Forelimb muscle (tissue), 1 donor: Measurements from ENCODE around the gene M6PR. TPM values are rescaled to one million over a fixed set of nuclear protein-coding genes. Genes with fewer than 3 reads are reported as not detected.
"Not testable (repeated sequence)": the region's sequence is repeated elsewhere in the genome, so short reads cannot be mapped to it uniquely, and the experiment has no call there.

Experiments used
- DNase-seq: peaks from one replicate; pipeline ENCODE4 v3.0.0-alpha.2; 2013; ENCODE audit warnings: low read depth
- polyA plus RNA-seq: library from polyadenylated mRNA; unstranded; fragments of 120-200 nt; gene quantifications from one replicate; pipeline ENCODE4 v1.2.1, GENCODE V29; 2013; ENCODE audit not compliant: insufficient read length

Gene M6PR
- polyA plus RNA-seq, 1 donor, result 112 TPM

DNA sequence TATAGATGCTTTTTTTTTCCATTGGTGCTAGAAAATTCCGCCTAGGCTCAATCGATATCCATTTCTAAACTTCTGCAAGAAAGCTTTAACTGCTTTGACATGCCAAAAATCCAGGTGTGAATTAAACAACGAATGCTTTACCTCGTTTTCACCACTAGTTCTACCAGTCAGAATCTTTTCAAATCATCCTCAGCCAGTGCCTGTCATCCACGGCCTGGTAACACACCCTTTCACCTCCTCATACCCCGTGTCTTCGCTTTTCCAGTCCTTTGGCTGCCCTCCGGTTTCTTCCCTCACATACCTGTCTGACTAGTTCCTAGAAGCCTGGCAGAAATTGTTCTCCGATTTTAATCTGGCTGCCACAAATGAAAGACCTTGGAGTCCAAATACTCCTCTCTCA, 36.5 kb downstream of the M6PR start:
- DNase-seq, result no peak

DNA sequence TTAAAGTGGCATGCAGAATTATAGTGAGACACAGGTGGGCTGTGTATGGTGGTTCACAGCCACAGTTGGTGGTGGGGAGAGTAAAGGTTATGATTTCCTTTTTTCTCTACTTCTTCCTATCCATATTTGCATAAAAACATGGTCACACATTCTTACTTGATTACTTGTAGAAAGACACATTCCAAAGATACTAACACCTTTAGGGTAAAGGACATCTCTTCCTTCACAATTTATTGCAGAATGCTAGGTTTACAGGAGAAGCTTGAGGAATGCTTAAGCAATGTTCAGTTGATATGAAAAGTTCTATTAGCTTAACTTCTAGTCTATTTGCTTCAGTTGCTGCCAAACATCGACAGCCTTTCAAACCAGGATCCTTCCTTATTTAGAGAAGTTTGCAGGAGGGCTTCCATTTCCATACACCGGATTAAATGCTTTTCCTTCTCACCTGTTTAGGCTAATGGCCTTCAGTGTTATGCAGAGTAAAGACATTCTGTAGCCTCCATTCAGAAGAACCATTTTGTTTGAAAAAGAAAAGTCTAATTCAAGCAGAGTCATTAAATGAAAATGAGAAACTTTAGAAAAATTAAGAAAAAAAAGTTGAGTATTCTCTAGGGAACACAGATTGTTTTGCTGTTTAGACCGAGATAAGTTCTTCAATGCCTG, 37.7 kb downstream of the M6PR start:
- no peak for DNase-seq

- no peak for DNase-seq
Measured at GRCh38 chr12:8909752-8910151, 39.7 kb downstream of the M6PR start.

DNA sequence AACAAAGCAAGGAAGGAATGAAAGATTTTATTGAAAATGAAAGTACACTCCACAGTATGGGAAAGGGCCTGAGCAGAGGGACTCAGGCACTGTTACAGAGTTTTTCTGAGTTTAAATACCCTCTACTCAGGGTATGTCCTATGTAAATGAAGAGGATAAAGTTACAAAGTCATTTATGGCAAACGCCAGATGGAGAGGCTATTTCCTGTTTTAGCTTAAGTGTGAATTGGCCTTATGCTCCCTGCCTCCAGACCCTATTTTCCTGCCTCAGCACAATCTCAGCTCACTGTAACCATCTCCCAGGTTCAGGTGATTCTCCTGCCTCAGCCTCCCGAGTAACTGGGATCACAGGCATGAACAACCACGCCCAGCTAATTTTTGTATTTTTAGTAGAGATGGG, 41.9 kb downstream of the M6PR start:
- DNase-seq, result no peak

- no peak for DNase-seq
Measured at GRCh38 chr12:8906266-8907180, 42.9 kb downstream of the M6PR start.

DNA sequence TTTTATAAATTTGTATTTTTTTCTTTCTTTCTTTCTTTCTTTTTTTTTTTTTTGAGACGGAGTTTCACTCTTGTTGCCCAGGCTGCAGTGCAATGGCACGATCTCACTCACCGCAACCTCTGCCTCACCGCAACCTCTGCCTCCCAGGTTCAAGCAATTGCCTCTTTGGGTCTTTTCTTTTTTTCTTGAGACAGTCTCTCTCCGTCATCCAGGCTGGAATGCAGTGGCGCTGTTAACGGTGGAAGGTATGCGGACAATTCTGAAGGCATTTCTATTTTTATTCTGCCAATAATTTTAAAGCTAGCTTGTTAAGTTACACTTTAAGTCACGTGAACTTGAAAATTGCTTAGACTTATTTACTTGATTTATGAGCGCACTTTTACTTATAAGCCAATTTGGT, 43.9 kb downstream of the M6PR start:
- DNase-seq, result no peak

DNA sequence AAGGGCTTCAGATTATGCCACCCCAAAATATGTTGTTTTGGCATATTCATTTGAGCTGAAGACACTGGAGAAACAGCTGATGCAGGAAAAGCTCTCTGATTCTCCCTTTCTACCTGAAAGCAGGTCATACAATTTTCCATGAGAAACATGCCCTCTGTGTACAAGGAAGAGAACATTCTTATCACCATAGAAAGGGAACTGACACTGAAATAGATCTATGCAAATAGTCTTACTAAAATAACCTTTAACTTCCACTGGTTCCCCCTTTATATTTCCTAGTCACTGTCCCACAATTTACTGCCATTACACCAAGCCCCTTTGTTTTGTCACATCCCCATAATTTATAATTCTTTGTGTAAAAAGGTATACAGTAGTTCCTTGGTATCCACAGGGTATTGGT, 44.8 kb downstream of the M6PR start:
- DNase-seq, result no peak

GRCh38 chr12:8903646-8904045, 45.8 kb downstream of the M6PR start:
- no peak for DNase-seq

GRCh38 chr12:8902703-8903102, 46.7 kb downstream of the M6PR start:
- DNase-seq, result not testable (repeated sequence)

- no peak for DNase-seq
Measured at GRCh38 chr12:8899830-8900229, 49.6 kb downstream of the M6PR start.

DNA sequence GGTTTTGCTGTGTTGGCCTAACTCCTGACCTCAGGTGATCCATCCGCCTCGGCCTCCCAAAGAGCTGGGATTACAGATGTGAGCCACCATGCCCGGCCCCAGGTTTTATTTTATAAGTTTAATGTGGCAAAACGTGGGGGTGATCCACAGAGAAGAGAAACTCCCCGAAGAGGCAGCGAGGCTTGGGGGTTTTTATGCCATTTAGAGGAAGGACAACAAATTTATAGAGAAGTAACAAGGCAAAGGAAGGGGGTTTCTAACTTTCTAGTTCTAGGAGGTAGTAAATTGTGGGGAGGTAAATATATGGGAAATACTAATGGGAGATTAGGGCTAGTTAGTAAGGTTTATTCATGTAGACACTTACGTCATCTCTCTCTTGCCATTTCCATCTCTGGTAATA, 52.4 kb downstream of the M6PR start:
- no peak for DNase-seq

- DNase-seq, result no peak
Measured at GRCh38 chr12:8894986-8895385, 54.5 kb downstream of the M6PR start.

- DNase-seq, result no peak
Measured at GRCh38 chr12:8894378-8894777, 55.1 kb downstream of the M6PR start.

DNA sequence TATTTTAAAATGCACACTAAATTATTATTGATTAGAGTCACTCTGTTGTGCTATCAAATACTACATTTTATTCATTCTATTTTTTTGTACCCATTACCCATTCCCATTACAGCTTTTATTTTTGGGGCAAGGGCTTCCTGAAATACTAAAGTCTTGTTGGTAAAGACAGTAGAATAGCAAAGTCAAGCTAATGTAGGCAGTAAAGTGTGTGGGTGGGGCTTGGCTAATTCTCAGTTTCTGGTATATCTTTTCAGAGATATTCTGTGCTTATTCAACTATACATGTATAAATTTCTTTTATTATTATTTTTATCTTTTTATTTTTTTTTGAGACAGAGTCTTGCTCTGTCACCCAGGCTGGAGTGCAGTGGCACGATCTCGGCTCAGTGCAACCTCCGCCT, 57.5 kb downstream of the M6PR start:
- no peak for DNase-seq

Other genes with a start within 250 kb of the M6PR start
- gene A2ML1, start 127.0 kb downstream of the M6PR start, polyA plus RNA-seq, result 0.14 TPM
- gene PHC1, start 35.1 kb downstream of the M6PR start, polyA plus RNA-seq, result 36.3 TPM
- 3.9 TPM for gene KLRG1, start 39.9 kb upstream of the M6PR start, polyA plus RNA-seq
- 231 TPM for gene A2M, start 166.3 kb upstream of the M6PR start, polyA plus RNA-seq